ENCODE results near the gene SRRM5.

DNA sequence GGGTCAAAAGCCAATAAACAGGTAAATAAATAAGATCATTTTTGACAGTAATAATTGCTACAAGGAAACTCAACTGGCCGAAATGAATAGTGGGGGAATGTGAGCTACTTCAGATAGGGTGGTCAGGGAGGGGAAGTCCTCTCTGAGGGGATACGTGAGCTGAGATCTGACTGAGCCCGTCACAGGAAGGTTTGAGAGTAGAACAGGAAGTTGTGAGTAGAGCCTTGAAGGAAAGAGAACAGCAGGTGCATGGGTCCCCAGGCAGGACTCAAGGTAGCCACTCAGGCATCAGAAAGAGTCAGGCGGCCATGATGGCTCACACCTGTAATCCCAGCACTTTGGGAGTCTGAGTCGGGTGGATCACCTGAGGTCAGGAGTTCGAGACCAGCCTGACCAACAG lies 22.2 kb upstream of the SRRM5 start:
- TF ChIP-seq FOXA1 (IDR thresholded peaks at IDR 0.05): no peak
- TF ChIP-seq, protein P1, sequence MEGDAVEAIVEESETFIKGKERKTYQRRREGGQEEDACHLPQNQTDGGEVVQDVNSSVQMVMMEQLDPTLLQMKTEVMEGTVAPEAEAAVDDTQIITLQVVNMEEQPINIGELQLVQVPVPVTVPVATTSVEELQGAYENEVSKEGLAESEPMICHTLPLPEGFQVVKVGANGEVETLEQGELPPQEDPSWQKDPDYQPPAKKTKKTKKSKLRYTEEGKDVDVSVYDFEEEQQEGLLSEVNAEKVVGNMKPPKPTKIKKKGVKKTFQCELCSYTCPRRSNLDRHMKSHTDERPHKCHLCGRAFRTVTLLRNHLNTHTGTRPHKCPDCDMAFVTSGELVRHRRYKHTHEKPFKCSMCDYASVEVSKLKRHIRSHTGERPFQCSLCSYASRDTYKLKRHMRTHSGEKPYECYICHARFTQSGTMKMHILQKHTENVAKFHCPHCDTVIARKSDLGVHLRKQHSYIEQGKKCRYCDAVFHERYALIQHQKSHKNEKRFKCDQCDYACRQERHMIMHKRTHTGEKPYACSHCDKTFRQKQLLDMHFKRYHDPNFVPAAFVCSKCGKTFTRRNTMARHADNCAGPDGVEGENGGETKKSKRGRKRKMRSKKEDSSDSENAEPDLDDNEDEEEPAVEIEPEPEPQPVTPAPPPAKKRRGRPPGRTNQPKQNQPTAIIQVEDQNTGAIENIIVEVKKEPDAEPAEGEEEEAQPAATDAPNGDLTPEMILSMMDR (IDR thresholded peaks at IDR 0.05; ENCODE audit: low read depth, low read length, missing input control): no peak

Data from liver (tissue), 2 donors.